ENCODE data around the gene LRP1. TPM values are rescaled to one million over a fixed set of nuclear protein-coding genes. Genes with fewer than 3 reads are reported as not detected.
A peak's percentile ranks its signal among the peaks of the same experiment; 100 is the strongest.

The LRP1 gene
- total RNA-seq, 2 donors from 2014 or later = 3.8 to 11.6 TPM

DNA sequence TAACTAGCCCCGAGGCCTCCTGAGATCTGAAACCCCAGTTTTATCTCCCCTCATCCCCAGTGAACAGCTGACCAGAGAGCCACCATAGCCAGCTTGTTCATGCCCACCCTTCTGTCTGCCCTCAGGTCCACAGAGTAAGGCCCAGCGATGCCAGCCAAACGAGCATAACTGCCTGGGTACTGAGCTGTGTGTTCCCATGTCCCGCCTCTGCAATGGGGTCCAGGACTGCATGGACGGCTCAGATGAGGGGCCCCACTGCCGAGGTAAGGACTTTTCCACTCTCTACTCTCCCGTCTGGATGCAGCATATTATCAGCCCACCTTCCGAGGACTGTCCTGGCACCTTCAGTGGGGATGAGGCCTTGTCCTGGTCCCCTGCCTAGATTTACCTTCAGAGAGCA is 13.0 kb downstream of the LRP1 start:
- Mint-ChIP-seq H3K4me1 (peaks cover 3% of the 10 kb centered on the region), H3K36me3 (ENCODE audit: low read depth) (peaks cover 3% of the 10 kb centered on the region), H3K4me3 (no peak overlapping the region), H3K27me3 (peaks cover 5% of the 10 kb centered on the region), H3K27ac (no peak overlapping the region)
- DNase-seq = no peak
- no peak for ATAC-seq
- H3K9me3 ChIP-seq (ENCODE audit: control insufficient read depth, low read length, poor library complexity, severe bottlenecking) = no peaks in the 10 kb centered on the region

DNA sequence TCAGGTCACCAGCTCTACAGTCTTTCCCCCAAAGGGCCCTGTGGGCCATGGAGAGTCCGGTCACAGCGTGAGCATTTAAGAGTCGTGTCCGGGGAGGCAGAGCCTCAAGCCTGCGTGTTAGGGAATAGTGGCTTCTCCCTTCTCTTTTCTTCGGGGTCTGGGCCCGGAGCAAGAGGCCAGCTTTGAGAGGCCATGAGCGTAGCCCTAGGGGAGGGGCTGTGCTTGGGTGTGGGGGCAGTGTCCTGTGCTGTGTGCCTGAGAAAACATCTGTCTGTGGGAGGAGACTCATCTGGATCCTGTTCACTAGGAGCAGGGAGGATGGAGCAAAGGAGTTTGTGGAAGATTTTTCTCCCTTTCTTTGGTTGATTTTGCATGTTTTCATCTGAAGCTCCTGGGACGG is 13.8 kb downstream of the LRP1 start:
- no peak overlapping the region for H3K27ac Mint-ChIP-seq
- ATAC-seq = no peak
- DNase-seq = no peak
- peaks cover 3% of the 10 kb centered on the region for H3K36me3 Mint-ChIP-seq (ENCODE audit: low read depth)
- H3K27me3 Mint-ChIP-seq = peaks cover 5% of the 10 kb centered on the region
- no peak overlapping the region for H3K4me3 Mint-ChIP-seq
- peaks cover 3% of the 10 kb centered on the region for H3K4me1 Mint-ChIP-seq
- no peaks in the 10 kb centered on the region for H3K9me3 ChIP-seq (ENCODE audit: control insufficient read depth, low read length, poor library complexity, severe bottlenecking)

DNA sequence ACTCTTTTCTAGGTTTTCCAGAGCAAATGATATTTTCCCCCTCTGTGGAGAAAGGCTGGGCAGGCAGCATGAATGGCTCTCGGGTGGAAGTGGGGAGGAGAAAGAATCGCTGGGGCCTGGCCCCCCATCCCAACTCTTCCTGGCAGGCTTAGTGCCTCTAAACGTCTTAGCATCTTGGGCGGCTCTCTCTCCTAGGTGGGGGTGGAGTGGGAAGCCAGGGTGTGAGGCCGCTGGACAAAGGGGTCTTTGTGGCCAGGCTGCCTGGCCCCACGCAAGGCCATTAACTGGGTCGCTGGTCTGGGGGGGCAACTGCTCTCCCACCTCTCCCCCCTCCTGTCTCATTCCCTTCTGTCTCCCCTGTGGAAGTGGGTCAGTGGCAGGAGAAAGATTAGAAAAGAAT is 14.4 kb downstream of the LRP1 start:
- ATAC-seq = no peak
- Mint-ChIP-seq H3K27ac (no peak overlapping the region), H3K4me3 (no peak overlapping the region), H3K36me3 (ENCODE audit: low read depth) (peaks cover 3% of the 10 kb centered on the region), H3K4me1 (peaks cover 3% of the 10 kb centered on the region), H3K27me3 (peaks cover 5% of the 10 kb centered on the region)
- no peaks in the 10 kb centered on the region for H3K9me3 ChIP-seq (ENCODE audit: control insufficient read depth, low read length, poor library complexity, severe bottlenecking)
- no peak for DNase-seq

DNA sequence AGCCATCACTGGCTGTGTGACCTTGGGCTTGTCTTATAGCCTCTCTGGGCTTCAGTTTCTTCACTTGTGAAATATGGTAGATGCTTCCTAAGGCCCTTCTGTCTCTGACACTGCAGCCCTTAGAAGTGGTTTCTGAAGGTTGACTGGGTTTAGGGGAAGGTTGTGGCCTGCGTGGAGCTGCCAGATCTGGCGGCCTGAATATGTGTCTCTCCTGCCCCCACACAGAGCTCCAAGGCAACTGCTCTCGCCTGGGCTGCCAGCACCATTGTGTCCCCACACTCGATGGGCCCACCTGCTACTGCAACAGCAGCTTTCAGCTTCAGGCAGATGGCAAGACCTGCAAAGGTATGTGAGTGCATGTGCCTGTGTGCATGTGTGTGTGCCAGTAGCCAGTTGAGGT is 15.2 kb downstream of the LRP1 start:
- Mint-ChIP-seq H3K27ac (no peak overlapping the region), H3K36me3 (ENCODE audit: low read depth) (peaks cover 3% of the 10 kb centered on the region), H3K4me3 (no peak overlapping the region), H3K27me3 (peaks cover 5% of the 10 kb centered on the region), H3K4me1 (peaks cover 3% of the 10 kb centered on the region)
- H3K9me3 ChIP-seq (ENCODE audit: control insufficient read depth, low read length, poor library complexity, severe bottlenecking) = no peaks in the 10 kb centered on the region
- peak; percentile 35 for ATAC-seq
- no peak for DNase-seq

DNA sequence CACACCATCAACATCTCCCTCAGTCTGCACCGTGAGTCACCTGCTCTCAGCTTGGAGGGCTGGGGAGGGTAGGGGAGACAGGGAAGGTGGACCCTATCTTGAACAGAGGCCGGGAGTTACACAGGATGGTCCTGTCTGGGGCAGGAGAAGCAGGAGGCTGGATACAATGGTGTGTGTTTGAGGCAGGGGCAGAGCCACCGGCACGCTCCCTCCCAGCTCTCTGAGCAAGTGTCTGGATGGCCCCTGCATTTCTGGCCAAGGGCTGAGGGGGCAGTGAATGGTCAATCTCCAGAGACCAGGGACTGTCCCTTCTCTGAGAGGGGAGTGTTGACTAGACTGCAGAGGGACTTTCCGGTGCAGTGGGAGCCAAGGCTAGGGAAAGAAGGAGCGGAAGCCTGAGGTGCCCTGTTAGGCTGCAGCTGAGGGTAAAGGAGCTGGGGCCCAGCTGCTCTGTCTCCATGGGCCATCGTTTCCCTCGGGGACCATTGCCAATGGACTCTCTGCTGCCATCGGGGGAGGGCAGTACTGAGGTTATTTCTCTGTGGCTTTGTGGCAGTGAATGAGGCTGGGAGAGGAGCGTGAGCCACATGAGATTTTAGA is 17.3 kb downstream of the LRP1 start:
- Mint-ChIP-seq H3K27me3 (no peaks in the 10 kb centered on the region), H3K36me3 (ENCODE audit: low read depth) (no peaks in the 10 kb centered on the region), H3K4me1 (no peaks in the 10 kb centered on the region), H3K4me3 (no peak overlapping the region), H3K27ac (no peak overlapping the region)
- H3K9me3 ChIP-seq (ENCODE audit: control insufficient read depth, low read length, poor library complexity, severe bottlenecking) = no peaks in the 10 kb centered on the region
- no peak for DNase-seq
- ATAC-seq = no peak

DNA sequence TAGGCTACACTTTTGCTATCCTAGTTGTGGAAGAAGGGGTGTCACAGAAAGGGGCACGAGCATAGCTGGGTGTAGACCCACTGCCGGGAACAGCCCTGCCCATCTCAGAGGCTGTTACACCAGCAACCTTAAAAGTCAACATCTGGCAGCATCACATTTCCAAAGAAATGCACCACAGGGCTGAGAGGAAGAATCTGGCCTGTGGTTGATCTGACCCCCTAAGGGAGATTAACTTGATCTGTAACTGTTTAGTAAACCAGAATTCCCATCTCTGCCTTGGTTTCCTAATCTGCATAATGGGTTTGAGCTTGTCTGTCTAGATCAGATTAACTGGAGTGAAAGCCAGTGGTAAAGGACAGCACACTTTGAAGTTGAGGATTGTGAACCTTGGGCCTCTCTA is 17.8 kb downstream of the LRP1 start:
- no peaks in the 10 kb centered on the region for H3K27me3 Mint-ChIP-seq
- no peaks in the 10 kb centered on the region for H3K9me3 ChIP-seq (ENCODE audit: control insufficient read depth, low read length, poor library complexity, severe bottlenecking)
- no peak for DNase-seq
- no peaks in the 10 kb centered on the region for H3K4me1 Mint-ChIP-seq
- H3K4me3 Mint-ChIP-seq = no peak overlapping the region
- H3K27ac Mint-ChIP-seq = no peak overlapping the region
- no peaks in the 10 kb centered on the region for H3K36me3 Mint-ChIP-seq (ENCODE audit: low read depth)
- no peak for ATAC-seq

DNA sequence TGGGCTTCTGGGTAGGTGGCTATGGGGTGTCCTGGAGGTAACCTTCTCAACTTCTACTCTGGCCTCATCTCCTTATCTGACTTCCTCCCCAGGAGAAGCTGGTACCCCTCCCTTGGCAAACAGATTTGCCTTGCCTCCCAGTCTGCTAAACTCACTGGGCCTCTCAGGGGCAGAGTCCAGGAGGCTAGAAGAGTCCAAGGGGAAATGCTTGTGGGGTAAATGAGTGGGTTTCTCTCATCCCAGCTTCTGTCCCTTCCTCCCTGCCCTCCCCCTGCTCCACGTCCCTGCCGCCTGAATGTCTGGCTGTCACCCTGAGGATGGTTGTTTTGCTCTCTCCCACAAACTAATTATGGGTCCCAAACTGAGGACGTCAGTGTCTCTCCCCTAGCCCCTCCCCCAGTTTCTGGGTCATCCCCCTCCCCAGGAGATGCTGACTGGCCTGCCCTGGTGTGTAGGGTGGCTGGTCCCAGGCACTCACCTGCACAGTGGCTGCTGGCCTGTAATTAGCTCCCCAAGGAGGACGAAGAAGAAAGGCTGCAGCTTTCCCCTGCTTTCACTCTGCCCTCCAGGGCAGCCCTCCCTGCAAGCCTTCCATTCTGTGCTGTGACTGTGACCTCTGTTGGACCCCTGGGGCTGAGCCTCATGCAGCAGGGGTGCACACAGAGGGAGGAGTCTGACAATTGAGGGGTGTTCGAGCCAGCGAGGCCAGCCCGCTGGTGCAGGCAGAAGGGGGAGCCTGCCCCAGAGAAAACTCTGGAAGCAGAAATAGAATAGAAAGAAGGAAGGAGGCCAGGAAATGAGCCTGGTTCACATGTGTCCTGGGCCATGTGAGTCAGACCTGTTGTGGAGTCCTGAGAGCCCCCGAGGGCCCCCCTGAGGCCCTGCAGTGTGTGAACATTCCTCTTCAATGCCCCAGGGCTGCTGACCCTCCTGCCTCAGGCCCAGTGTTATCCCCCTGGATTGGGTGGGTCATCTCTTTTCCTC is 19.0 kb downstream of the LRP1 start, which contains the start of gene LRP1-AS:
LRP1-AS (minus strand) TSS at position 659 of the 984 bp plus-strand sequence.
- ATAC-seq (no peak), DNase-seq (no peak)
- Mint-ChIP-seq H3K27me3 (peaks cover 5% of the 10 kb centered on the region), H3K4me1 (no peaks in the 10 kb centered on the region), H3K27ac (no peak within 1 kb of the TSS), H3K4me3 (no peak within 1 kb of the TSS), H3K36me3 (ENCODE audit: low read depth) (no peaks in the 10 kb centered on the region)
- no peaks in the 10 kb centered on the region for H3K9me3 ChIP-seq (ENCODE audit: control insufficient read depth, low read length, poor library complexity, severe bottlenecking)

DNA sequence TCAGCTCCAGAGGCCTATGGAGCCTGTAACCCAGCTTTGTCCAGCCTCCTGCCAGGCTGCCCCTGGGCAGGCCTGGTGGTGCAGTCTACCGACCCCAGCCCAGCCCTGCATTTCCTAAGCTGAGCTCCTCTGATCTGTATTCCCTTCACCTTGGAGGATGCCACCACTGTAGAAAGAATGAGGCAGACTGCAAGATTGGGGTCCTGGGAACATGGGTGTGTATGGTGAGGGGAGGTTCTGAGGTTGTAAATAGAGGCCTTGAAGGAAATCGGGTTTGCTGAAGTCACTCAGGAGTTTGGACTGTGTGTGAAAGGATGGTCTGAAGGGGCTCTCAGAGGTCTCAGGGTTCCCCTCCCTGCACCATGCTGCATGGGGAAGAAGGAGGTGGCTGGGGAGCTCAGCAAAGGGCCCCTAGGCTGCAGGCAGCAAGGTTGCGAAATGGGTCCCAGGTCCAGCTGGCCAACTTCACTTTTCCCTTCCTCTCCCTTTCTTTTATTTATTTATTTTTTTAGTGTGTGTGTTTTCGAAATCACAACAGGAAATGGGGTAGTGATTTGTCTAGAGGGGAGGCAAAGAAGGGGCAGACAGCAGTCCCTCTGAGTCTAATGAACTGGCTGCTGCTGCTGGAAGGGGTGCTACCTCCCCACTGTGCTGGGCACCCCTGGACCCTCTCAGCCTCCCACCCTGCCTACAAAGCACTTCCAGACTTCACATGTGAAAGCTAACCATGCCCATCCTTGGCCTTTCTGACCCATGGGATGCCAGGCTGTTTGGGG is 20.4 kb downstream of the LRP1 start:
- Mint-ChIP-seq H3K36me3 (ENCODE audit: low read depth) (no peaks in the 10 kb centered on the region), H3K4me3 (no peak overlapping the region), H3K27ac (no peak overlapping the region), H3K4me1 (no peaks in the 10 kb centered on the region), H3K27me3 (peaks cover 5% of the 10 kb centered on the region)
- ATAC-seq = no peak
- no peaks in the 10 kb centered on the region for H3K9me3 ChIP-seq (ENCODE audit: control insufficient read depth, low read length, poor library complexity, severe bottlenecking)
- no peak for DNase-seq

DNA sequence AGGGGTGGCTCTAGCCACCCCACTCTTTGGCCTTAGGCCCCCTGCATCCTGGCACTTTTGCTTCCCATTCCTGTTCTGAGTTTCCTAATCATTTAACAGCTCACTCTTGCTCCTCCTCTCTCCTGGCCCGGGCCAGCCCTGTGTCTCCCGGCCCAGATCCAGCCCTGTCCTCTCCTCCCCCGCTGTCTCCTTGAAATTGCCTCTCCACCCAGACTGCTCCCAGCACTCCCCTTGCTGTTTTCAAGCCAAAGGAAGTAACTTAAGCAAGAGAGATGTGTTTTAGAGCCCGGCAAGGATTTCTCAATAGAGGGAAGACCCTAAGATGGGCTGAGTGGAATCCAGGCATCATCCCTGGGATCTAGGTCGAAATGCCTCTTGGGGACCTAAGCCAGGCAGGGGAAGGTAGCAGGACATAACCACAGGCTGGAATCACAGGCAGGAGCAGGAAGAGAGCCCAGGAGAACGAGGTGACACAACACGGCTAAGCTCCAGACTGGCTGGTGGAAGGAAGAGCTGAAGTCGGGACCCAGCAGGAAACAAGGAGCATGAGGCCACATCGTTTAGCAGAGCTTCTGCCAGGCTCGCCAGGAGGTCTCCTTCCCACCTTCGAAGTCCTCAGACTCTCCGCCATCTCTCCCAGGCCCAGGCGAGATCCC is 21.1 kb downstream of the LRP1 start:
- no peaks in the 10 kb centered on the region for H3K9me3 ChIP-seq (ENCODE audit: control insufficient read depth, low read length, poor library complexity, severe bottlenecking)
- no peaks in the 10 kb centered on the region for H3K4me1 Mint-ChIP-seq
- no peak overlapping the region for H3K4me3 Mint-ChIP-seq
- H3K27ac Mint-ChIP-seq = no peak overlapping the region
- no peaks in the 10 kb centered on the region for H3K36me3 Mint-ChIP-seq (ENCODE audit: low read depth)
- H3K27me3 Mint-ChIP-seq = peaks cover 5% of the 10 kb centered on the region
- DNase-seq (no peak), ATAC-seq (no peak)

DNA sequence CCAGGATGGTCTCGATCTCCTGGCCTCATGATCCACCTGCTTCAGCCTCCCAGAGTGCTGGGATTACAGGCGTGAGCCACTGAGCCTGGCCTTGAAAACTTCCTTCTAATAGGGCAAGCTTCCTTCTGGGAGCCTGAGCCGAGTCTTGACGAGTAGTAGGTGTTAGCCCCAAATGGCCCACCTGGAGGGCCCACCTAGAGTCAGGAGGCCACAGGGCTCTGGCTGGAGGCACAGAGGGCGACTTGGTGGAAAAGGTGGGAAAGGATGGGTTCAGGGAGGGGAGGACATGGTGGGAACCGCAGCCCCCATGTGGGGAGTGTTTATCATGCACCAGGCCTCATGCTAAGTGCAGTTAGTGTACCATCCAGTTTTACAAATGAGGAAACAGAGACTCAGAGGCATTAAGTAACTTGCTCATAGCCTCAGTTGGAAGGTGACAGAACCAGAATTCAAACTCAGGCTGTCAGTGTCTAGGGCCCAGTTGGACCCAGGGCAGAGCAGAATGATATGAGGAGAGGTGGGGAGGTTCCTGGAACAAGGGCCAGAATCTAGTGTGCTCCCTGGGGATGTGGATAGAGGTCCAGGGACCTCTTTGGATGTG is 22.2 kb downstream of the LRP1 start:
- DNase-seq = no peak
- Mint-ChIP-seq H3K36me3 (ENCODE audit: low read depth) (no peaks in the 10 kb centered on the region), H3K27me3 (peaks cover 5% of the 10 kb centered on the region), H3K4me3 (no peak overlapping the region), H3K27ac (no peak overlapping the region), H3K4me1 (no peaks in the 10 kb centered on the region)
- H3K9me3 ChIP-seq (ENCODE audit: control insufficient read depth, low read length, poor library complexity, severe bottlenecking) = no peaks in the 10 kb centered on the region
- no peak for ATAC-seq

DNA sequence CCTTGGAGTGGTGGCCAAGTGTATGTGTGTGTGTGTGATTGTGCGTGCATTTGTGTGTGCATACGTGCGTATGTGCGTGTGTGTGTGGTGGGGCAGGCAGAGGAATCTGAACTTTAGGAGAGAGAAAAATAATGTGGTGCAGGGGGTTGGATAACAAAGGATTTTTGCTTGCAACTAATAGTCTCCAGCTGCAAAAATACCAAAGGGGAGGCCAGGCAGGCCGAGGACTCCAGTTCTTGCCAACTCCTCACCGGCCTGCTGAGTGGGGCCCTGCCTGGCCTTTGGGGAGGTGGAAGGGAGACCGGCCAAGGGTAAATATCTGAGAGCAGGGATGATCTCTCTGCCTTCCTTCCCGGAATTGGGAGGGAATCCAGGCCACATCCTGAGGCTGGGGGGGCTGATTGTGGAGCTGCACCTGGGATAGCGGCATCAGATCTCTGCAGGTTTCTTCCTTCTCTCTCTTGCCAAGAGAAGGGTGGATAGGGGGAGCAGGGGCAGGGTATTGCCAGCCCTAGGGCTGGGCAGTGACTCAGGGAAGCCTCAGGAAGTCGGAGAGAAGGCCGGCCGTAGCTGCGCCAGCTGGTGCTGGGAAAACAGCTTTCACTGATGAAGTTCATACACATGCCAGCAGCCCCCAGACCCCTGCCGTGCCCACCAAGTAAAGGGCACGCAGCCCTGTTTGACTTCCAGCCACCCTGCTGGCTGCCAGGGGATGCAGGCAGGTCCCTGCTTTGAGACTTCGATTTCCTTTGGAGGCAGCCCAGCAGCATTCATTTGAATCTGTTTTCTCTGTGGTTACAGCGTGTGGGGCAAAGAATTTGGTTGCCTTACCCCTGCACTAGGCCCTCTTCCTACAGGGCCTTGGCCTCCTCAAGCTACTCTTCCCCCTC is 23.7 kb downstream of the LRP1 start:
- ATAC-seq (no peak), DNase-seq (no peak)
- H3K36me3 Mint-ChIP-seq (ENCODE audit: low read depth) = no peaks in the 10 kb centered on the region
- H3K9me3 ChIP-seq (ENCODE audit: control insufficient read depth, low read length, poor library complexity, severe bottlenecking) = no peaks in the 10 kb centered on the region
- H3K4me3 Mint-ChIP-seq = no peak overlapping the region
- no peak overlapping the region for H3K27ac Mint-ChIP-seq
- peaks cover 4% of the 10 kb centered on the region for H3K4me1 Mint-ChIP-seq
- H3K27me3 Mint-ChIP-seq = peaks cover 10% of the 10 kb centered on the region

DNA sequence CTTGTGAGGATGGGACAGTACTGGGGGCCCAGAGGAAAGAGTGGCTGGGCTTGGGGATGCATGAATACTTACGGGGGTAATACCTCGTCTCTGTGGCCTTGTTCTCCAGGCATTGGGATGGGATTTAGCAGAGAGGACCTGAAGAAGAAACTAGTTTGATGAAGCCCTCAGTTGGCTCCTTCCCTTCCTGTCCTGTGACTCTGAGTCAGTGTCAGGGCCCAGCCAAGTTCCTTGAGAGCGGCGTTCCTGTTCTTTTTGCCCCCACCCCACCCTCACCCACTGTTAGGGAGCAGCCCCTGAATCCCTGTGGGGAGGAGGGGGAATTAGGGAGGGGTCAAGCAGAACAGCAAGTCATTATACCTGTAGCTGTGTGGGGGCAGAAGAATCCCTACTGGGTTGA is 24.4 kb downstream of the LRP1 start:
- Mint-ChIP-seq H3K36me3 (ENCODE audit: low read depth) (no peaks in the 10 kb centered on the region), H3K27me3 (peaks cover 12% of the 10 kb centered on the region)
- DNase-seq = no peak

More for the DNA sequence above, 24.4 kb downstream of the LRP1 start:
- ATAC-seq = no peak
- Mint-ChIP-seq H3K27ac (no peak overlapping the region), H3K4me3 (no peak overlapping the region), H3K4me1 (peaks cover 5% of the 10 kb centered on the region)
- no peaks in the 10 kb centered on the region for H3K9me3 ChIP-seq (ENCODE audit: control insufficient read depth, low read length, poor library complexity, severe bottlenecking)

All from T-helper 17 cell (primary cell).